Measurements from ENCODE around the gene EPO.

The EPO gene

GRCh38 chr7:100679927-100680575 lies 40.2 kb upstream of the EPO start:
- H3K27ac Mint-ChIP-seq: peak overlapping the region; percentile 79
- H3K27me3 Mint-ChIP-seq: no peaks in the 10 kb centered on the region
- H3K9me3 Mint-ChIP-seq: no peaks in the 10 kb centered on the region
- H3K36me3 Mint-ChIP-seq (ENCODE audit: low read depth): peaks cover 76% of the 10 kb centered on the region
- no peak overlapping the region for H3K4me3 Mint-ChIP-seq
- DNase-seq: no peak
- peaks cover 46% of the 10 kb centered on the region for H3K4me1 Mint-ChIP-seq (ENCODE audit: low read depth)

GRCh38 chr7:100680576-100681271 lies 39.5 kb upstream of the EPO start:
- Mint-ChIP-seq H3K9me3 (no peaks in the 10 kb centered on the region), H3K4me1 (ENCODE audit: low read depth) (peaks cover 46% of the 10 kb centered on the region), H3K4me3 (no peak overlapping the region), H3K27ac (peak overlapping the region; percentile 40), H3K27me3 (no peaks in the 10 kb centered on the region), H3K36me3 (ENCODE audit: low read depth) (peaks cover 81% of the 10 kb centered on the region)
- DNase-seq: peak; percentile 35

GRCh38 chr7:100681491-100682227 lies 38.6 kb upstream of the EPO start:
- H3K4me1 Mint-ChIP-seq (ENCODE audit: low read depth): peaks cover 42% of the 10 kb centered on the region
- no peaks in the 10 kb centered on the region for H3K27me3 Mint-ChIP-seq
- DNase-seq: no peak
- H3K27ac Mint-ChIP-seq: peak overlapping the region; percentile 67
- H3K4me3 Mint-ChIP-seq: no peak overlapping the region
- no peaks in the 10 kb centered on the region for H3K9me3 Mint-ChIP-seq
- H3K36me3 Mint-ChIP-seq (ENCODE audit: low read depth): peaks cover 83% of the 10 kb centered on the region

- peak overlapping the region; percentile 29 for H3K27ac Mint-ChIP-seq
- H3K27me3 Mint-ChIP-seq: no peaks in the 10 kb centered on the region
- no peak overlapping the region for H3K4me3 Mint-ChIP-seq
- peaks cover 38% of the 10 kb centered on the region for H3K4me1 Mint-ChIP-seq (ENCODE audit: low read depth)
- peaks cover 85% of the 10 kb centered on the region for H3K36me3 Mint-ChIP-seq (ENCODE audit: low read depth)
- DNase-seq: peak; percentile 52
- H3K9me3 Mint-ChIP-seq: no peaks in the 10 kb centered on the region
Observed at GRCh38 chr7:100682228-100682741, 38.0 kb upstream of the EPO start.

- DNase-seq: peak; percentile 32
- no peaks in the 10 kb centered on the region for H3K27me3 Mint-ChIP-seq
- H3K4me3 Mint-ChIP-seq: no peak overlapping the region
- H3K9me3 Mint-ChIP-seq: no peaks in the 10 kb centered on the region
- peak overlapping the region; percentile 52 for H3K27ac Mint-ChIP-seq
- H3K4me1 Mint-ChIP-seq (ENCODE audit: low read depth): peaks cover 38% of the 10 kb centered on the region
- H3K36me3 Mint-ChIP-seq (ENCODE audit: low read depth): peaks cover 83% of the 10 kb centered on the region
Observed at GRCh38 chr7:100682991-100683658, 37.1 kb upstream of the EPO start.

GRCh38 chr7:100683659-100684533 lies 36.4 kb upstream of the EPO start:
- Mint-ChIP-seq H3K9me3 (no peaks in the 10 kb centered on the region), H3K4me1 (ENCODE audit: low read depth) (peaks cover 42% of the 10 kb centered on the region), H3K4me3 (no peak overlapping the region), H3K27ac (no peak overlapping the region), H3K36me3 (ENCODE audit: low read depth) (peaks cover 85% of the 10 kb centered on the region), H3K27me3 (no peaks in the 10 kb centered on the region)
- no peak for DNase-seq

- Mint-ChIP-seq H3K27me3 (no peaks in the 10 kb centered on the region), H3K36me3 (ENCODE audit: low read depth) (peaks cover 85% of the 10 kb centered on the region), H3K4me1 (ENCODE audit: low read depth) (peaks cover 42% of the 10 kb centered on the region), H3K9me3 (no peaks in the 10 kb centered on the region), H3K27ac (no peak overlapping the region), H3K4me3 (no peak overlapping the region)
- DNase-seq: no peak
Observed at GRCh38 chr7:100684534-100685042, 35.7 kb upstream of the EPO start.

GRCh38 chr7:100685049-100685605 lies 35.1 kb upstream of the EPO start:
- peaks cover 39% of the 10 kb centered on the region for H3K4me1 Mint-ChIP-seq (ENCODE audit: low read depth)
- H3K36me3 Mint-ChIP-seq (ENCODE audit: low read depth): peaks cover 85% of the 10 kb centered on the region
- peak overlapping the region; percentile 63 for H3K27ac Mint-ChIP-seq

GRCh38 chr7:100685631-100686145 lies 34.6 kb upstream of the EPO start:
- no peak overlapping the region for H3K4me3 Mint-ChIP-seq
- peaks cover 81% of the 10 kb centered on the region for H3K36me3 Mint-ChIP-seq (ENCODE audit: low read depth)
- no peaks in the 10 kb centered on the region for H3K9me3 Mint-ChIP-seq
- no peaks in the 10 kb centered on the region for H3K27me3 Mint-ChIP-seq
- H3K27ac Mint-ChIP-seq: peak overlapping the region; percentile 63
- peaks cover 37% of the 10 kb centered on the region for H3K4me1 Mint-ChIP-seq (ENCODE audit: low read depth)
- no peak for DNase-seq

More at GRCh38 chr7:100685049-100685605, 35.1 kb upstream of the EPO start:
- H3K27me3 Mint-ChIP-seq: no peaks in the 10 kb centered on the region
- no peak overlapping the region for H3K4me3 Mint-ChIP-seq
- no peak for DNase-seq
- H3K9me3 Mint-ChIP-seq: no peaks in the 10 kb centered on the region

- H3K27ac Mint-ChIP-seq: no peak overlapping the region
- H3K27me3 Mint-ChIP-seq: no peaks in the 10 kb centered on the region
- no peak overlapping the region for H3K4me3 Mint-ChIP-seq
- DNase-seq: no peak
- no peaks in the 10 kb centered on the region for H3K9me3 Mint-ChIP-seq
- peaks cover 75% of the 10 kb centered on the region for H3K36me3 Mint-ChIP-seq (ENCODE audit: low read depth)
- peaks cover 38% of the 10 kb centered on the region for H3K4me1 Mint-ChIP-seq (ENCODE audit: low read depth)
Observed at GRCh38 chr7:100686201-100686821, 34.0 kb upstream of the EPO start.

- no peak for DNase-seq
- no peak overlapping the region for H3K4me3 Mint-ChIP-seq
- H3K4me1 Mint-ChIP-seq (ENCODE audit: low read depth): peaks cover 38% of the 10 kb centered on the region
- no peaks in the 10 kb centered on the region for H3K27me3 Mint-ChIP-seq
- peak overlapping the region; percentile 26 for H3K27ac Mint-ChIP-seq
- peaks cover 72% of the 10 kb centered on the region for H3K36me3 Mint-ChIP-seq (ENCODE audit: low read depth)
- H3K9me3 Mint-ChIP-seq: no peaks in the 10 kb centered on the region
Observed at GRCh38 chr7:100686822-100687211, 33.5 kb upstream of the EPO start.

GRCh38 chr7:100687261-100687660 lies 33.0 kb upstream of the EPO start:
- no peak for DNase-seq
- no peaks in the 10 kb centered on the region for H3K27me3 Mint-ChIP-seq
- H3K36me3 Mint-ChIP-seq (ENCODE audit: low read depth): peaks cover 72% of the 10 kb centered on the region
- peaks cover 39% of the 10 kb centered on the region for H3K4me1 Mint-ChIP-seq (ENCODE audit: low read depth)
- no peak overlapping the region for H3K4me3 Mint-ChIP-seq
- H3K27ac Mint-ChIP-seq: no peak overlapping the region
- no peaks in the 10 kb centered on the region for H3K9me3 Mint-ChIP-seq
